Stimulated activated CD4-positive, alpha-beta T cell treated with anti-CD3 and anti-CD28 coated beads, Interleukin-12 subunit alpha, Interleukin-12 subunit beta, amount 100 ng/mL, for 24 hours (primary cell): ENCODE measurements around the gene DCAF4L1.
A peak's percentile ranks its signal among the peaks of the same experiment; 100 is the strongest.

ENCODE experiments used
- DNase-seq, 2 experiments: peaks; one replicate each; pipeline ENCODE4 v3.0.0-alpha.2; 2020; ENCODE audit warnings: low read depth in 2 of 2

Gene DCAF4L1

DNA sequence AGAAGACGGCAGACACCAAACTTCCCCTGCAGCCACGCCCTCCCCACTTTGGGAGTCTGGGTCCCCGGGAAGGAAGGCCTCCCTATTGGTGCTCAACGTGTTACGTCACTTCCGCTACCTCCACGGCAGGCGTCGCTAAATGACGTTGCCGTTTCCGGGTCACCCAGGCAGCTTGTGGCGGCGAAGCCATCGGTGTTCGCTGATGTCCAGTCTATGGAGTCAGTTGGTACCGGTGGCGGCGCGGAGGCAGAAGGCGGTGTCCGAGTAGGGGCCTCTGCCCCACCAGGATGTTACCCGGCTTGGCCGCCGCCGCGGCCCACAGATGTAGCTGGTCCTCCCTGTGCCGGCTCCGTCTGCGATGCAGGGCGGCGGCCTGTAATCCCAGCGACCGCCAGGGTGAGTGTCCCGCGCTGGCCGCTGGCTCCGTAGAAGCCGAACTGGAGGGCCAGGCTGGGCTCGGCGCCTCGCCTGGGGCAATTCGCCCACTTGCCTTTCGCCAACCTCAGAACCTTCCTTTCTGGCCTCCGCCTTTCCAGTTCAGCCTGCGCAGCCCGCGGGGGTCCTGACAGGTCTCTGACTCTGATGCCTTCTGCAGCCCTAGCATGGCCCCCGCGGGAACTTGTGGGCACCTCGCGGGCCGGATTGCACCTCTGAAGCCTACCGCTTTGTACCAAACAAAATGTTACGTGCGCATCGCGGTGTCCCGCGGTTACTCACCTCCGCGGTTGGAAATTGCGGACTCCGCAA lies 9.0 kb downstream of the DCAF4L1 start, which contains the start of gene SLC30A9:
Gene SLC30A9, plus strand, starts transcription at position 166 of the 747 bp plus-strand sequence. Its CDS starts 122 bp downstream, at position 288.
- DNase-seq, result peak; percentile 85 to 88

DNA sequence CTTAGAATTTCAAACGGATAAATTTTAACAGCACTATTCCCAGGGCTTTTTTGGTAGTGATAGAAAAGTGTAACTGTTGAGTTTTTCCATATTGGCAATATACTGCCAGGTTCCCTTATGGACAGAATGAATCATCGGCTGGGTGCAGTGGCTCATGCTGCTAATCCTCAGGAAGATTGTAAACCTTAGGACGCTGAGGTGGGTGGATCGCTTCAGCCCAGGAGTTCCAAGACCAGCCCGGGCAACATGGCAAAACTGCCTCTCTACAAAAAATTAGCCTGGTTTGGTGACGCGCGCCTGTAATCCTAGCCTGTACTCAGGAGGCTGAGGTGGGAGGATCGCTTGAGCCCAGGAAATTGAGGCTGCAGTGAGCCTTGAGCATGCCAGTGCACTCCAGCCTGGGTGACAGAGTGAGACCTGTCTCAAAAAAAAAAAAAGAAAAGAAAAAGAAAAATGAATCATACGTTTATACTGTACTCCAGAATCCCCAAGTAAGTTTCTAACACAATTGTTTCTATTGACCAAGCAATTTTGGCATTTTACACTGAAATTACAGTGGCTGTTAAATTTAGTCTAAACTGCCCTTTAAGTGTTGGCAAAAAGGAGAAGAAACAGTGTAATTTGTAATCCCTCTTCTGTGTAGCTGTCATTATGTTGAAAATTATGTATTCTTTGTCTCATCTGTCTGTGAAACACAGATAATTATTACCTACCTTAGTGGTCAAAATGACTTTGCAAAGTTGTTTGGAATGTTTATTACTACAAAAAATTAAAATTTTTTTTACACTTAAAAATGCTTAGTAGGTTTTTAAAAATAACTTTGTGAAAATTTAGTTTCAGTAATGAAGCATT lies 10.6 kb downstream of the DCAF4L1 start:
- no peak for DNase-seq

DNA sequence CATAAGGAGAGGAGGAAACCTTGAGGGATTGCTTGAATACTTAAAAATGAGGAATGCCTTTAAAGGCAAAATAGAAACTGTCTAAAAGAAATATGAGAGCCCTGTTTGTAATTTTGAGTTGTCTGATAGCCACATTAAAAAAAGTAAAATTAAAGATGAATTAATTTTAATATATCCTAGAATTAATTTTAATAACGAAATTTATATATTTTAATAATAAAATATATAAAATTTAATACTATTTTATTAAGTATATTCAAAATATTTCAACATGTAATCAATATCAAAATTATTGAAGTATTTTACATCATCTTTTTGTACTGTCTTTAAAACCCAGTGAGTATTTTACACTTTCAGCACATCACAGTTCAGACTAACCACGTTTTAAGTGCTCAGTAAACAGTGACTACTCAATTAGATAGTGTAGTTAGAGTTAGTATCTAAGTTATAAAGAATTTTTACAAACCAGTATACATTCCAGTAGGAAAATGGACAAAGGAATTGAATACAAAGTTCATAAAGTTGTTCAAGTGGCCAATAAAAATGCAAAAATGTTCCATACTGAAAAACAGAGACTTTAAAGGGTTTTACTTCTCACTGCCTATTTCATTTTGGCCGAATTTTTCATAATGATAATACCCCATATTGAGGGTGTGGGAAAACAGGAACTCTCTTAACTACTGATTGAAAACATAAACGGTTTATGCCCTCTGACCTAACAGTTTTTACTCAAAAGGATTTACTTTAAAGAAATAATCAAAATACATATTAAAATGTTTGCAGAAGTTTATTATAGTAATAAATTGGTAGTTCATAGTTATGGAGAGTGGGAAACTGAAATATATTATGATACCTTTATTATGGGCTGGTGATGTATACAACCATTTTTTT lies 11.7 kb downstream of the DCAF4L1 start:
- DNase-seq, result no peak

GRCh38 chr4:41994461-41994985 lies 13.0 kb downstream of the DCAF4L1 start:
- DNase-seq, result no peak

DNA sequence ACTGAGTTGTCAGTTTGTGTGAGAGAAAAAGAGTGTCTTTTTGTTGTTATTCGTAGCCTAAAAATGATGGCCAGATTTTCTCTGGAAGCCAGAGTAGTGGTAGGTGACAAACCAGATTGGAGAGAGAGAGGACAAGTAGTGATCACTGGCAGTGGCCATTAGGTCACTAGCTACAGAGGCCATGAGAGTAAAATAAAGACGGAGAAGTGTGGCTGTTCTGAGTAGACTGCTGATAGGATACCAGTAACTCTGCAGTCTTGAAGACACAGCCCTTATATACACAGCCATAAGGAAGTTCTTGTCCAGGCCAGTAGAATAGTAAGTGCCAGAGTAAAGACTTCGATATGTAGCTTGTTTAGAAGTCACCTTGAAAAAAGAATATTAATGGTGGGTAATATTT lies 16.5 kb downstream of the DCAF4L1 start:
- no peak for DNase-seq

DNA sequence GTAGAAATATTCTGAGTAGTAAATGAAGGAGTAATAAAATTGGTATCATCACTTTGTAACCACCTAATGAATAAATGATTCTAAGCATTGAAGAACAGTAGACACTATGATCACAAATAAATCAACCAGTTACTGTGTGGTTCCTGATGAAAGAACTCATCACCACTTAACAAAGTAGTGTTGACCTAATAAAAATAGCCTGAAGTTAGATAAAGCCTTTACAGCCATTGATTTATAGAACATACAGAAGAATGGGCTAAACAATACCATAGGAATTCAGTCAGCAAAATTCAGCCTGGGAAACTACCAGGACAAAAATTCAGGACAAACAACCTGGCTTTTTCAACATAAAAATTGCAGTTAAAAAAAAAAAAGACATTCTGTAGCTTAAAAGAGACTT lies 17.8 kb downstream of the DCAF4L1 start:
- no peak for DNase-seq

GRCh38 chr4:42008011-42008786 lies 26.6 kb downstream of the DCAF4L1 start:
- no peak for DNase-seq

GRCh38 chr4:42015438-42015837 lies 33.9 kb downstream of the DCAF4L1 start:
- DNase-seq, result no peak

DNA sequence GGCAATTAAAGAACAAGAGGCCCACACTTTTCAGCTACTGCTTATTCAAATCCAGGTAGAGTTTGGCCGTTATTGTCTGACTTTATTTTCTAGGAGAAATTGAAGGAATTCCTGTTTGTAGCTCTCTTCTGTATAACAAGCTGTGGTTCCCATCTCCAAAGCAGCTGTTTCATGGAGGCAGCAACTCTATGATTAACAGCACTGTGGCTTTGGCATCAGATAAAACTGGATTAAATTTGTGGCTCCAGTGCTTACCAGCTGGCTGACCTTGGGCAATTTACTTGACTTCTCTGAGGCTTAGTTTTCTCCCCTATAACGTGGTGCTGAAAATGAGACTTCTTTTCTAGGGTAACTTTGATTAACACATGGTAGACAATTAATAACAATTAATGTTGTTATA lies 36.9 kb downstream of the DCAF4L1 start:
- DNase-seq, result no peak
